Endothelial cell of umbilical vein (primary cell): ENCODE results near the gene BAZ1B. TPM values are rescaled to one million over a fixed set of nuclear protein-coding genes. Genes with fewer than 3 reads are reported as not detected.

Experiments
- Bru-seq: library from RNA; stranded (reverse); fragments of 400-500 nt; gene quantifications from one replicate; lab custom pipeline; 2021; lab: Mats Ljungman, UMichigan
- BruChase-seq, 2 experiments: library from RNA; stranded (reverse); fragments of 400-500 nt; gene quantifications; one replicate each; lab custom pipeline; 2021; lab: Mats Ljungman, UMichigan
- BruUV-seq: library from RNA; stranded (reverse); fragments of 400-500 nt; replicated peaks from 2 replicates; lab custom pipeline; 2021; lab: Mats Ljungman, UMichigan
- CTCF ChIA-PET: fragments of 300-600, 350-600 bp; sonication (Branson Sonifier 250); formaldehyde crosslinking; loops from one replicate; lab custom pipeline; 2021; ENCODE audit warnings: antibody characterized with exemption, inconsistent platforms; lab: Charles Lee
- POLR2A ChIA-PET: fragments of 300-600, 350-600 bp; sonication (Branson Sonifier 250); formaldehyde crosslinking; loops from one replicate; lab custom pipeline; 2021; ENCODE audit warnings: antibody characterized with exemption, inconsistent platforms; lab: Charles Lee
- DNase-seq: peaks from one replicate; pipeline ENCODE4 v3.0.0-alpha.2; 2011; ENCODE audit warnings: low read depth, low spot score
- FAIRE-seq: peaks from 2 replicates; lab custom pipeline; 2011; peaks lifted over from hg19 to GRCh38; lab: Jason Lieb, UNC
- H2AFZ ChIP-seq: 2 replicates; pipeline ENCODE4 v1.6.0; 2012; ENCODE audit warnings: low read depth, low read length, control low read depth, inconsistent platforms
- H3K27ac ChIP-seq: 2 replicates; pipeline ENCODE4 v1.5.1; 2011; ENCODE audit warnings: low read depth, mild to moderate bottlenecking, control low read depth, low read length, moderate library complexity; ENCODE audit not compliant: insufficient read depth
- H3K27me3 ChIP-seq, 2 experiments: 2 replicates each; pipeline versions ENCODE4 v1.6.0 to v1.6.1; 2011; ENCODE audit warnings: low read length in 2 of 2, mixed read lengths in 1 of 2; ENCODE audit not compliant: control insufficient read depth in 2 of 2, insufficient read depth in 2 of 2
- H3K36me3 ChIP-seq, 2 experiments: 2 replicates in 1 of 2; 3 replicates in 1 of 2; pipeline ENCODE4 v1.5.1; 2011; ENCODE audit warnings: low read length in 2 of 2, mild to moderate bottlenecking in 1 of 2, moderate library complexity in 1 of 2; ENCODE audit not compliant: control insufficient read depth in 2 of 2, insufficient read depth in 2 of 2; ENCODE audit errors: extremely low read depth in 1 of 2
- H3K4me1 ChIP-seq: 3 replicates; pipeline ENCODE4 v1.5.1; 2011; ENCODE audit warnings: mild to moderate bottlenecking, low read length; ENCODE audit not compliant: control insufficient read depth, insufficient read depth; ENCODE audit errors: extremely low read depth
- H3K4me2 ChIP-seq: 2 replicates; pipeline ENCODE4 v1.6.1; 2011; ENCODE audit warnings: low read length, control low read depth, mixed read lengths; ENCODE audit not compliant: insufficient read depth
- H3K4me3 ChIP-seq, 3 experiments: fragments of 200-600 bp in 1 of 3; sonication (generic), shearing (Covaris generic) in 1 of 3; replicated peaks in 1 of 3; 2 replicates each; pipeline ENCODE4 v1.5.1; 2011 to 2016; ENCODE audit warnings: control low read depth in 3 of 3, low read length in 3 of 3, mild to moderate bottlenecking in 2 of 3, inconsistent platforms in 1 of 3, low read depth in 1 of 3, moderate library complexity in 1 of 3; ENCODE audit not compliant: insufficient read depth in 1 of 3
- H3K79me2 ChIP-seq: 2 replicates; pipeline ENCODE4 v1.6.0; 2012; ENCODE audit warnings: low read length, inconsistent platforms; ENCODE audit not compliant: control insufficient read depth, insufficient read depth
- H3K9ac ChIP-seq: replicated peaks from 2 replicates; pipeline ENCODE3; 2011; ENCODE audit warnings: low read length, control low read depth; ENCODE audit not compliant: insufficient read depth; ENCODE audit errors: extremely low read depth
- H3K9me1 ChIP-seq: replicated peaks from 3 replicates; pipeline ENCODE4 v1.6.0; 2011; ENCODE audit warnings: mild to moderate bottlenecking, low read length; ENCODE audit not compliant: control insufficient read depth, insufficient read depth; ENCODE audit errors: extremely low read depth
- H3K9me3 ChIP-seq: replicated peaks from 2 replicates; pipeline ENCODE4 v1.5.1; 2012; ENCODE audit warnings: low read length, inconsistent platforms; ENCODE audit not compliant: control insufficient read depth, insufficient read depth
- H4K20me1 ChIP-seq: replicated peaks from 2 replicates; pipeline ENCODE3; 2011; ENCODE audit warnings: mild to moderate bottlenecking, low read length; ENCODE audit not compliant: control insufficient read depth, insufficient read depth; ENCODE audit errors: extremely low read depth
- CTCF ChIP-seq, 2 donors: IDR thresholded peaks; 1 replicate in 1 of 2; 2 replicates in 1 of 2; pipeline ENCODE4 v1.5.1; 2011; ENCODE audit warnings: low read length in 2 of 2, mild to moderate bottlenecking in 2 of 2, moderate library complexity in 2 of 2, control low read depth in 1 of 2, inconsistent platforms in 1 of 2, low read depth in 1 of 2; ENCODE audit not compliant: insufficient read depth in 1 of 2; ENCODE audit errors: extremely low read depth in 1 of 2
- EZH2 ChIP-seq: IDR thresholded peaks from 2 replicates; pipeline ENCODE4 v1.6.1; 2012; ENCODE audit warnings: borderline replicate concordance, low read depth, mild to moderate bottlenecking, moderate library complexity, low read length, inconsistent platforms; ENCODE audit not compliant: severe bottlenecking
- FOS ChIP-seq: IDR thresholded peaks from 2 replicates; pipeline ENCODE4 v1.6.1; 2011; ENCODE audit warnings: mild to moderate bottlenecking, low read length, moderate library complexity, borderline replicate concordance; ENCODE audit not compliant: insufficient read depth
- JUN ChIP-seq: IDR thresholded peaks from 2 replicates; pipeline ENCODE4 v1.6.1; 2011; ENCODE audit warnings: borderline replicate concordance, low read depth; ENCODE audit not compliant: insufficient read length, insufficient read depth
- MAX ChIP-seq: IDR thresholded peaks from 2 replicates; pipeline ENCODE4 v1.6.1; 2011; ENCODE audit not compliant: insufficient read depth, insufficient read length
- MYC ChIP-seq: IDR thresholded peaks from one replicate; pipeline ENCODE4 v1.6.1; 2011; ENCODE audit warnings: mild to moderate bottlenecking, low read depth, low read length
- POLR2AphosphoS5 ChIP-seq: IDR thresholded peaks from 2 replicates; pipeline ENCODE4 v1.6.1; 2012; ENCODE audit warnings: low read depth, mild to moderate bottlenecking, control low read depth, low read length, moderate library complexity; ENCODE audit not compliant: insufficient read depth
- dilution Hi-C: fragments of 300-500 bp; cut with MboI; formaldehyde crosslinking; loops from one replicate; pipeline ENCODE4 v1.15.0; 2019; ENCODE audit warnings: low sequenced_read_pairs; ENCODE audit not compliant: extremely low pct_ligation_motif_present
- intact Hi-C: fragments of 100-400 bp; cut with micrococcal nuclease; formaldehyde crosslinking; loops from one replicate; pipeline ENCODE4 v1.10.0; 2022
- long read RNA-seq: library from polyadenylated mRNA; stranded (forward); transcript quantifications from one replicate; pipeline ENCODE4 v2.0.0, GENCODE V29; 2021
- polyA minus RNA-seq, 3 experiments: library from RNA; depleted of rRNA, polyadenylated mRNA; stranded (reverse); fragments of >200 nt; gene quantifications; 1 replicate in 1 of 3; 2 replicates in 2 of 3; pipeline ENCODE4 v1.2.3, GENCODE V29; 2011
- polyA plus RNA-seq, 4 experiments: library from polyadenylated mRNA; depleted of rRNA in 3 of 4; stranded (reverse) in 3 of 4; unstranded in 1 of 4; fragments of >200 nt; gene quantifications; 2 replicates each; pipeline versions ENCODE4 v1.2.1 to v1.2.3, GENCODE V29; 2011 to 2012; ENCODE audit warnings: missing spikeins in 1 of 4
- total RNA-seq: library from RNA; stranded (reverse); gene quantifications from 2 replicates; pipeline ENCODE4 v1.2.3, GENCODE V29; 2021

Gene BAZ1B
- total RNA-seq: 72.6 and 74.7 TPM in 2 replicates
- 12.6 and 16.2 TPM in 2 replicates for polyA plus RNA-seq
- polyA plus RNA-seq (2011; cell fraction: cytosol; rRNA removed): 22.4 and 24.9 TPM in 2 replicates
- polyA plus RNA-seq (2011; cell fraction: nucleus; rRNA removed): 29.4 and 35.9 TPM in 2 replicates
- 37.1 and 51.8 TPM in 2 replicates for polyA plus RNA-seq (2012)
- polyA minus RNA-seq: 38.5 and 39.9 TPM in 2 replicates
- 43.3 TPM for polyA minus RNA-seq (2011; cell fraction: cytosol; rRNA and poly(A)+ RNA removed)
- polyA minus RNA-seq (2011; cell fraction: nucleus; rRNA and poly(A)+ RNA removed): 26.7 and 33.3 TPM in 2 replicates
- percentile 92 among the genes with signal in this experiment for Bru-seq, nascent RNA
- BruChase-seq, experiment 1, labeled RNA remaining after a 6-hour chase: percentile 93 among the genes with signal in this experiment
- percentile 89 among the genes with signal in this experiment for BruChase-seq, experiment 2, labeled RNA remaining after a 2-hour chase
- long read RNA-seq, partial matches to known transcripts: 2 of 28 reads
- long read RNA-seq, other reads (novel, unspliced or antisense): 26 of 28 reads

DNA sequence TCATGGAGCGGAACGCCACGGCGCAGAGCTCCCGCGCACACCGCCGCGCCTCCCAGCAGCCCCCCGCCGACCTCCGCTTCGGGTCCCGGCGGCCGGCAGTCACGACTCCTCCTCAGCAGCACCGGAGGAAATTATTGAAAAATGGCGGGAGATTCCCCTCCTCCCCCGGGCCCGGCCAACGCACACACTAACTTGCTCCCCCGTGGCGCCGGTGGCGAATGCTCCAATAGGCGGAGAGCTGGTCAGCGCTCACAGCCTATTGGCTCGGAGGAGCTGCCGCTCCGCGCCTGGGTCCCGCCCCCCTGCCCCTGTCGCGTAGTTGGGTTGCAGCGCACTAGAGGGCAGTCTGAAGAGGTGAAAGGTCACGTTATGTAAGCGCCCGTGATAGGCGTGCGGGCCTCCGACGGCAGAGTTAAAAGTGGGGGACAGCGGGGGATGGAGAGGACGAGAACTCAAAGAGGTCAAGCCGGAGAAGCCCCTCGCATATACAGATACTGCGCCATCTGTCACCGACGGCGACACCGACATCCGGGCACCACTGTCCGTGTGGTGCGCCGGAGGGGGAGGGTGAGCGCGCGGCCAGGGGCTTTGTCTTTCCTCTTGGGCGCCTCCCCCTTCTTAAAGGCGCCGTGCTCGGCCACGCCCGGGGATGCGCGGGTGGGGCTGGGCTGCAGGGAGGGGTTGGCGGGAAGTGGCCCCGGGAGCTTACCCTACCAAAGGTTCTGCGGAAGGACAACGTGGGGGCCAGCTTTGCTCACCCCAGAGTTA lies at the start of gene BAZ1B:
TSS of gene BAZ1B (minus strand) at position 189 of the 768 bp plus-strand sequence. CDS start 360 bp downstream, outside the sequence.
- POLR2A ChIA-PET: interaction anchor here (0.6 to 1.8 kb wide), 3 partner anchors 35 to 494 kb away, joined by 4 to 8 read pairs (median 5); partner anchors contain the start of genes ABHD11 and BCL7B
- peak within 1 kb of the TSS; percentile 83 to 91 (median 89) for H3K4me3 ChIP-seq
- peak within 1 kb of the TSS; percentile 72 for H3K4me2 ChIP-seq
- peak within 1 kb of the TSS; percentile 66 for H3K9ac ChIP-seq
- H4K20me1 ChIP-seq: peaks cover 4% of the 10 kb centered on the region
- peaks cover 27% of the 10 kb centered on the region for H3K4me1 ChIP-seq
- intact Hi-C loops: loop anchor here (1.0 to 2.0 kb wide), 4 partner anchors 35 to 213 kb away; partner anchors contain the start of genes BCL7B and TBL2
- no peaks in the 10 kb centered on the region for H3K36me3 ChIP-seq
- TF ChIP-seq POLR2AphosphoS5 (peak; percentile 81), EZH2 (no peak), JUN (no peak), FOS (no peak), CTCF (IDR thresholded peaks at IDR 0.05; ENCODE audit: extremely low read depth in 1 of 2, insufficient read depth in 1 of 2, low read depth in 1 of 2, low read length in 2 of 2) (no peak), MAX (peak; percentile 27), MYC (peak; percentile 15)
- DNase-seq (peak; percentile 98), FAIRE-seq (peak; percentile 98)
- no peaks in the 10 kb centered on the region for H3K9me3 ChIP-seq
- peak within 1 kb of the TSS; percentile 61 for H2AFZ ChIP-seq
- BruUV-seq: no TSS peak
- peaks cover 43% of the 10 kb centered on the region for H3K79me2 ChIP-seq
- no peaks in the 10 kb centered on the region for H3K27me3 ChIP-seq
- peak within 1 kb of the TSS; percentile 65 for H3K27ac ChIP-seq
- CTCF ChIA-PET: interaction anchor here (0.8 to 2.3 kb wide), 3 partner anchors 69 to 114 kb away, joined by 3 to 8 read pairs (median 4); no protein-coding TSS in a partner anchor
- dilution Hi-C loops: no loop called here
- H3K9me1 ChIP-seq: no peaks in the 10 kb centered on the region
